Stimulated activated CD8-positive, alpha-beta memory T cell treated with anti-CD3 and anti-CD28 coated beads, Interleukin-2, amount 100 ng/mL, for 48 hours (primary cell): ENCODE measurements around the gene PIK3R4.
A peak's percentile ranks its signal among the peaks of the same experiment; 100 is the strongest.

ENCODE experiments used
- DNase-seq, 2 donors: peaks; one replicate each; pipeline ENCODE4 v3.0.0-alpha.2; 2020; ENCODE audit warnings: low read depth in 2 of 2

Gene PIK3R4

DNA sequence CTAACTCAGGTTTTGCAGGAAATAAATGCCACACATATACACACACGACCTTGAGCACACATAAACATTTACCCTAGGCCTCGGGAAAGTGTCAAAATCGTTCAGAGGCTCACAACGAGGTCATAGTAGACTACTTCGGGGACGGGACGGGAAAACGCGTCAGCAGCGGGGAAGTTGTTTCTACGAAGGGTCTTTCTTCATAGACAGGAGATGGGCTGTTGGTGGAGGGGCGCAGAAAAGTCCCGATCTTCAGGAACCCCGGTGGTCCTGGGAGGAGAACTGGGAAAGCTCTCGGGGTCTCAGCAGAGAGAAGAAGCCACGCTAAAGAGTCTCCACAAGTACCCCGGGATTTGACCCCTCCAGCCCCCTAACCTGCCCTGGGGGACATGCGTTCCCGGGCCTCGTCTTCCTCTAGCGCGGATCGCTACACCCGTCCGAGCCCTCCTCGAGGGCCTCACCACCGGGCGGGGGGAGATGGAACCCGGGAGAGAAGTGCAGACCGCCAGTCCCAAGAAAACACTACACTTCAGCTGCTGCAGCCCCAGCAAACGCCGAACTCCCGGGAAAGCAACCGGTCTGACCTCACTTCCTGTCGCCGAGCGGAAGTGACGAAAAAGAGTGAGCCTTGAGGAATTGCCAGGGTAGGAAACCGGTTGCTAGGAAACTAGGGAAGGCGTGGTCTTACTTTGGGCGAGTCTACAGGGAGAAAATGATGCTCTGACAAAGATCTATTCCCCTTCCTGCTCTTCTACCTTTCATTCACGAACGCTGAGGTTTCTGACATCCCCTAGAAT, at the start of gene PIK3R4:
PIK3R4 (minus strand) TSS at position 584 of the 794 bp plus-strand sequence. CDS start 1,611 bp downstream, outside the sequence.
- DNase-seq: peak; percentile 82 to 90

DNA sequence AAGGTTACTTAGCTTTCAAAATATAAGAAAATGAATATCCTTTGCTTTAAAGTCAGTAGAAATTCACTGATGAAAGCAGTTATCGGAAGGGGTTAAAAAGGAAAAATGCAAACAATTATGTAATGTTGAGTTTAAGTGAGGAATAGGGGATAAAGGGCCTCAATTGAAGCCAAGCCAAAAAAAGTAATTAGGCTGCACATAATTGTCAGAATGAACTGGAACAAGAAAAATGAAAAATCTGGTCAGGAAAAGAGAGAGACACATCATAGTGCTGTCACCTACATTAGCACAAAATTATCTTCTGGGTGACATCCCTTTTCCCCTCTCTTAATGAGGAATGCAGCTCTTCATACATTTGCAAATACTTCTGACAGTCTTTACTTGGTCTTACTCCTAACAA, 48.8 kb upstream of the PIK3R4 start:
- no peak for DNase-seq

DNA sequence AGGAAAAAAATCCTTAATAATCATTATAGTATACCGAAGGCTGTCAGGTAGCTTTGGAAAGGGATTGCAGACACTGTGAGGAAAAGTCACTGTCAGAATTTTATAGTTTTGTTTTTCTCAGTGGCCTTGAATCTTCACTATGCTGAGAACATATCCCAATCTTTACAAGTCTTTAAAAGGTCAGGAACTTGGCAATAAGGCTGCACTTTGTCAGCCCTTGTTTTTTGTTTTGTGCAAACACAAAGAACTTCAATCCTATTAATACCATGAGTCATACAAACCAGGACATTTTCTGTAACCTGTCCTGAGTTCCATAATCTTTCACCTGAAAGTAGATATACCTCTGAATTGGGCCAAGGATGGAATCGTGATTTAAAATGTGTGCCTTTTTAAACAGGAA, 45.6 kb upstream of the PIK3R4 start:
- no peak for DNase-seq

DNA sequence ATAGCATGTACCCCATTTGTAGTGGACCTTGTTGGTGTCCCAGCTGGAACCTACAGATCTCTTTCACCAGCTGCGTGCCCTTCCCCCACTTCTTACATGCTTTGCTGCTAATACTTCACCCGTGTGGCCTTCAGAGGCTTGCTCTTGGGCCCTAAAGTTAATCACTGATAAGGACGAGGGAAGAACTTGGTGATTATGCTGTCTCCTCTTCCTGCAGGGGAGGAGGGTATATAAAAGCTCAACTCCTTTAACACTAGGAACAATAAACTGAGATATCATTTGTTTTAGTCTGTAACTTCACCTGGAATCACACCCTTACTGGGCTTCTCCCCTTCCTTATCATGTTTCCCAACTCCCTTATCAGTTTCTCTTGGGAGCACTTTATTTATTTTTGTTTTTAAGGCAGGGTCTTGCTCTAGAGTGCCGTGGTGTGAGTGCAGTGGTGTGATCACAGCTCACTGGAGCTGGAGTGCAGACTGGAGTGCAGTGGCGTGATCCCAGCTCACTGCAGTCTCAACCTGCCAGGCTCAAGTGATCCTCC, 43.2 kb upstream of the PIK3R4 start:
- no peak for DNase-seq

DNA sequence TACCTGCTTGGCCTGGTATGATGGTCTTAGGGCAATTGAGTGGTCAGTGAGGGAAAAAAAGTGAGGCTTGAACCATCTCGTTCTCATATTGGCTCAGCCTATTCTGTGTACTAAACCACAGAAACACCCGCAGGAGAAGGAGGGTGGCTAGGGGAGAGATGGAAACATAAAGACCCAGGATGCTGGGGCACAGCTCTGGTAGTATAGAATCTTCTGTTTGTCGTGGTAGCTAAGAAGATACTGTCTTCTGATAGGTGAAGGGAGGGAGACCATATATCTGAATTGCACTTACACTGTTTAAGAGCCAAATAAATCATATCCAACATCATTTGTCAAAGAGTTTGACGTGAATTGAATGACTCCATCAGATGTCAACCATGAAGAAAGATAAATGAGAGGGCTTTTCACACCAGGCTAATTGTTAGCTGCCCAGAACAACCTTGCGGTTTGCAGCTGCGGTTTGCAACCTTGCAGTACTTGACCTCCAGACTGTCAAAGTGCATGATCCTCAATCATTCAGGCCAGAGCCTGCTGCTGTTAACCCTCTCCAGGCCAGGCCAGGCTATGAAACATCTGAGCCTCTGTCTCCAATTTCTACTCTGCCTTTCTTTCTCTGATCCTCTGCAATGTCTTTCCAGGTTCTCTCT, 40.9 kb upstream of the PIK3R4 start:
- DNase-seq: no peak

DNA sequence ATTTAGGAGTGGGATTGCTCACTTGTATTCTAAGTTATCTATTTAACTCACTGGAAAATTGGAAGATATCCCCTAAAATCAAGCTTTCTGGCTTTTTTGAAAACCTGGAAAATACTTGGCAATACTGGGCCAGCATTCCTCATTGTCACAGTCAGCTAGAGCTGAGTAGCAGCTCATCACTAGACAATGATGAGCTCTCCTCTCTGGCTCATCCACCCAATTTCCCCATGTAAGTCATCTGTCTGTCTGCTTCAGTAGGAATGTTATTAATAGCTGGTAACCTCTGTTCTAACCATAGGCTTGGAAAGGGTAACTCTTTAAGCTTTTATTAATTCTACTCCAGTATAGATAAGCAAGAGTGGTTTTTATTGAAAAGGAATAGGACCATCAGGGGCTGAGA, 39.7 kb upstream of the PIK3R4 start:
- no peak for DNase-seq

DNA sequence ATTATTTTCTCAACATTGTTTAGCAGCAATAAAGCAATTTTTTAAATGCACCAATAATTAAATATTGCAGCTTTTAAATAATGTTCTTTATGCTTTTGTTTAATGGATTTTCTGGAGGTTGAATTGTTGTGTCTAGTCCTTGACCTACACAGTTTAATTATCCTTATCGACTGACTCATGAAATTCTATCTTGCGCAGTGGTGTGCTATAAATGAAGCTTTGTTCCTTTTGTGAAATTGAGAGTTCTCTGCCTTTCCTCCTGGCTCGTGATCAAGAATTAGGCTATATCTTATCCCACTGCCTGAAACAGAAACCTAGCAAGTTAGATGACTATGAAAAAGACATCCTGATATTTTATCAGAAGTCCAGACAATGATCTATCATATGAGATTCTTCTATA, 37.0 kb upstream of the PIK3R4 start:
- no peak for DNase-seq

DNA sequence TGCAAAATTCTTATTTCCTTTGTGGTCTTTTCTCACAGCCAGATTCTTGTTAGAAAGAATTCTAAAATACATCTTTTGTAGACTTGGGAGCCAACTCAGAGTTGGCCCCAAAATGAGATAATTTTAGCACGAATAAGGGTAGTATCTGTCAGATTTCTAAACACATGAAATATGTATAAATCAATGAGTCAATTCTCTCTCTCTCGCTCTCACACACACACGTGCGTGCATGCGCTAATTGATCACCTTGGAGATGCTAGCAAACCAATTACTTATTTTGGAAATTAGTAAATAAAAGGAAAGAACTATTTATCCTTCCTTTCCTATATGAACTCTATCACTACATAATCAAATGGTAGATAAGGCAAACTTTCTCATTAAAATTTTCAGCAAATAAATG, 32.9 kb upstream of the PIK3R4 start:
- no peak for DNase-seq

DNA sequence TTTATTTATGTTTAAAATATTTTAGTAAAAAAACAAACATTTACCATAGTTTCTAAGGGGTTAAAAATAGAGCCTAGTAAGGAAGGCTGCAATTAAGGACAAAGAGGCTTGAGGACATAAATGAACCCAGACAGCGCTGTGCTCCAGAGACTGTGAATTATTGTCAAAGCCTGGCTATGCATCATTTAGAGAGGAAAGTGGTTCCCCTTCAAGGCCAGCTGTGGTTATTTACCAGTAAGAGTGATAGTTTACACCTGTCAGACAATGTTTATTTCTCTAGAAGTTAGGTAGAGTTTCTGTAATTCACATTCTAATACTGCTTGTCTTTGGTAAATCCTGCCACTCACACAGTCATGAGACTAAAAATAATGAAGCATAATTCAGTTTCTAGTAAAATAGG, 32.4 kb upstream of the PIK3R4 start:
- DNase-seq: no peak

DNA sequence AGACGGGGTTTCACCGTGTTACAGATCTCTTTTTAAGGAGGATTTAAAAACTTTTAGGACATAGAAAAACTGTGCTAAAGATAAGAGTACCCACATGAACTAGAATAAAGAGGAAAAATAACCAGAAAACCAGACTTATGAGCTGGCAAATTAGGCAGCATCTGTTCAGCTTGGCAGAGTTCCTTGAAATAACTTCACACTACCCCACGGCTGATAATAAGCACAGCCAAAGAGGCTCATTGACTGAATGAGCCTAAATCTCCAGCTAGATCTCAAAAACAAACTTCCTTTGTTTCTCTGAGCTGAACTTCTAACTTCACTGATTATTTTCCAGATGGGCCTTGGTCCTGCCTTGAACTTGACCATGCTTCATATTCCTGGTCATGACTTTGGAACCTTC, 26.7 kb upstream of the PIK3R4 start:
- no peak for DNase-seq

DNA sequence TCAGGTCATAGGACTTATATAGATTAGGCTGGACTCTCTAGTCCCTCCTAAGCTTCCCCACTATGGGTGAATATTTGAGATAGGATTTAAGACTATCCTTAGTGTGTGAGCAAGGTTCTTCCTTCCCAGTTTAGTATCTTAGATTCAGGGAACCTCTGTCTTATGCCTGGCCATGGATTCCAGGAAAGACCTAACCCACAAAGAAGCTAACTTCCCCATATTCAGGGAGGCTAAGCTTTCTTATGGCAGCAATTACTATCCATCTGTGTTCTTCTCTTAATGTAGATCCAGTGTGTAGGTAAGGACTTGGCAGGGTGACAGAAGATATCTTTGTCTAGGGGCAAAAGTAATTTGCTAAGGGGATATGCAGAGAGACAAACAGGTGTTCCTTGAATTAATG, 25.5 kb upstream of the PIK3R4 start:
- no peak for DNase-seq

DNA sequence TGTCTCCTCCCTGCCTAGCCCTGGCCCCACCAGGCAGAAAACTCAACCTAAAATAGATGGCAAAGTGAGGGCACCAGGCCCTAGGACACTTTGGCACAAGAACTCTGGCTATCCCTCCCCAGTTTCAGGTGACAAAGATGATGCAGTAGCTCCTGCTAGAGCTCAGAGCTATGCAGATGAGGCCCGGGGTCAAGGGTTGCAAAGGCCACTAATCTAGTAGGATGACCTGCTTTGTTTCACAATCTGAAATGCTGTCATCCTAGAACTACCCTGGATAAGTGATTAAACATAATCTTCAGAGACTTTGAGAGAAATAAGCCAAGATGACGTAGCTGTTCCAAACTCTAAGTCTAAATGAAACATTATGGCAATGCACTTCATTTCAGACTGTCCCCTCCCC, 24.0 kb upstream of the PIK3R4 start:
- DNase-seq: no peak

DNA sequence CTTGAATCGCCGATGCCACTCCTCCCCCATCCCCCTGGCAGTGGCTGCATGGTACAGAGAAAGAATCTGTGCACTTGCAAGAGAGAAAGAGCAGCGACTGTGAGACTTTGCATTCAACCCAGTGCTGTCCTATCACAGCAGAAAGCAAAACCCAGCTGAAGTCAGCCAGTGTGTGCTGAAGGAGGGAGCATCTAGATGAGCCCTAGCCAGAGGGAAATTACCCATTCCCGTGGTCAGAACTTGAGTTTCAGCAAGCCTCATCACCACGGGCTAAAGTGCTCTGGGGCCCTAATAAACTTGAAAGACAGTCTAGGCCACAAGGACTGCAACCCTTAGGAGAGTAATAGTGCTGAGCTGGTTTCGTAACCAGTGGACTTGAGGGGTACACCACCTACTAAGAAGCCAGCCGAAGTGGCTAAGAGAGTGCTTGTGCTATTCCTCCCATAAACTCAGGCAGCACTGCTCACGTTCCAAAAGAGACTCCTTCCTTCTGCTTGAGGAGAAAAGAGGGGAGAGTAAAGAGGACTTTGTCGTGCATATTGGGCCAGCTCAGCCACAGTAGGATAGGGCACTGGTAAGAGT, 15.2 kb upstream of the PIK3R4 start:
- DNase-seq: no peak

DNA sequence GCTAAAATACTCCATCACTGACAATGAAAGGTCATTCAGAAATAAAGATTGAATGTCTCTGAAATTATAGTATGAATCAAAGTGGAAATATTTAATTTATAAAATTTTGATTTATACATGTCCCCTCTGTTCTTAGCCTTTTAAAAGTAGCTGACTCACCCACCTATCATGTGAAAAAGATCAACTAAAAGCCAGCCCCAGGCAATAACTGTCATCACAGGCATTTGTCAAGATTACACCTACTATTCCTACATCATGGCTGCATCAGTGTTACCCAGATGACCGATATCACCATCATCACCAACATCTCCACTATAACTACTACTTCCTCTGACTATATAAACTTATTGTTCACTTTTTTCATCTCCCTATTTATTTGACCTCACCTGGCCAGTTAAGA, 14.3 kb upstream of the PIK3R4 start:
- DNase-seq: no peak

DNA sequence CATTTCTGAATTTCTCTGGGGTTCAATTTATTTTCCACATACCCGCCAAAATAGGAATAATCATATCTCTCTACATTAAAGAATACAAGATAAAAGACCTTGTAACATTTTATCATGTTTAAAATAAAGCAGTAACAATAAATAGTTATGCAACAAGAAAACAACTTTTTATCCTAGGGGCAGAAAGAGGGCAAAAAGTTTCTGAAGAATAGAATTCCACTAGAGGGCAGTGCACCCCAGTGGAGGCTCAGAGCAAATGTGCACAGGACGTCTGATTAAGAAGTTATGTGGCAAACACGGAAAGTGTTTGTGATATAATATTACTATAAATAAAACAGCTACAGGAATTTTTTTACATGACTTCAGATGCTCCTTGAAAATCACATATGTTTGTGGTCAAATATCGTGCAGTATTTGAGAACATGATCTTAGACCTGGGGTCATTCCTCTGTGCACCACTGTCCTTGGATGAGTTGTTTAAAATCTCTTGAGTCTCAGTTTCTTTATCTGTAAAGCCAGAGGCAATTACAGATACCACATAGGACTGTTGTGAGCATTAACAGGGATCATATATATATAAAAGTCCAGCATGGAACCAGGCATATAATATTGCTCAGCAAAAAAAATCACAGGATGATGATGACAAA, 13.2 kb upstream of the PIK3R4 start:
- DNase-seq: no peak

DNA sequence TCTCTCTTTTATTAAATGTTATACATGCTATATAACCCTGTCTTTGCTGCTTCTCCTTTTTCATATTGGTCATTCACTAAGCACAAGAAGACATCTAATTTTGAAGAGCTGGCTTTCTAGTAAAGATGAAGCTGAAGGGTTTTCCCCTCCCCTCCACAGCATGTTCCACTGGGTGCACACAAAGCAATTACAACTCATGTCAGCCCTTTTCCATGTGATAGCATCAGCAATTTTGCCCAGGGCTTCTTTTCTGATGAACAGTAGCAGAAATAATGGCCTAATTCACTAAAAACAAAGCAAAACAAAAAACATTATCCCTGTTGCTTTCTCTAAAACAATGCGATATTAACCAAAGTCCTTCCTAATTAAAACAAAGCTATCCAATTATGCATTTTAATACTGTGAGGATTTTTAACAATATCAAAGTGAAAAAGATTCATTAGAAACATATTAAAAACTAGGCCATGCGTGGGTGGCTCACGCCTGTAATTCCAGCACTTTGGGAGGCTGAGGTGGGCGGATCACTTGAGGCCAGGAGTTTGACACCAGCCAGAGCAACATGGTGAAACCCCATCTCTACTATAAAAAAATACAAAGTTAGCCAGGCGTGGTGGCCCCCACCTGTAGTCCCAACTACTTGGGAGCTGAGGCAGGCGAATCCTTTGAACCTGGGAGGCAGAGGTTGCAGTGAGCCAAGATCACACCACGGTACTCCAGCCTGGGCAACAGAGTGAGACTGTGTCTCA, 12.2 kb upstream of the PIK3R4 start:
- DNase-seq: no peak

DNA sequence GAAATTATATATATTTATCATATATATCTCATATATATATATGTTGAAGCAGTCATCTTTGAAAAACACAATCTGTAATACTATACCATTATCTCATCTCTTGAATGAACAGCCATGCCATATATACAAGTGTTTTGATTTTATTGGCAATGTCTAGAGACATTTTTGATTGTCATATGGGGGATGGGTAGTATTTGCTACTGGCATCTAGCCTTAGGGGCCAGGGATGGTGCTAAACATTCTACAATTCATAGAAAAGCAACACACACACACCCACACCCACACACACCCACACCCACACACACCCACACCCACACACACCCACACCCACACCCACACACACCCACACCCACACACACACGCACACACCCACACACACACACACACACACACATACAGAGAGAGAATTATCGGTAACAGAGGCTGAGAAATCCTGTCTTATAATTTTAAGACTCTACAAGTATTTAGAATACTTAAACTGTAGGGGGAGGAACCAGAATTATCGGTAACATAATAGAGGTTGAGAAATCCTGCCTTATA, 11.1 kb upstream of the PIK3R4 start:
- no peak for DNase-seq

DNA sequence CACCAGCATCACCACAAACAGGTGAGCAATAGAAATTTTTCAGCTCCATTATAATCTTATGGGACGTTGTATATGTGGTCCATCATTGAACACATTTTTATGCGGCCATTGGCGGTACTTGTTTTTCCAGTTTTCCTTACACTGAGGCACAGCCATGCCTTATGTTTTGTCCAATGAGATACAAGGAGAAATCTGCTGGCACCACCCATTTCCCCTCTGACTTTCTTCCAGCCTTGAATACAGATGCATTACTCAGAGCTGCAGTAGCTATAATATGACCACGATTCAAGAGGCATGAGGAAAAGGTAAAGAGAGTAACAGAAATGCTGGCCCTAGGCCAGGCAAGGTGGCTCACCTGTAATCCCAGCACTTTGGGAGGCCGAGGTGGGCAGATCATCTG, 9.0 kb upstream of the PIK3R4 start:
- no peak for DNase-seq

DNA sequence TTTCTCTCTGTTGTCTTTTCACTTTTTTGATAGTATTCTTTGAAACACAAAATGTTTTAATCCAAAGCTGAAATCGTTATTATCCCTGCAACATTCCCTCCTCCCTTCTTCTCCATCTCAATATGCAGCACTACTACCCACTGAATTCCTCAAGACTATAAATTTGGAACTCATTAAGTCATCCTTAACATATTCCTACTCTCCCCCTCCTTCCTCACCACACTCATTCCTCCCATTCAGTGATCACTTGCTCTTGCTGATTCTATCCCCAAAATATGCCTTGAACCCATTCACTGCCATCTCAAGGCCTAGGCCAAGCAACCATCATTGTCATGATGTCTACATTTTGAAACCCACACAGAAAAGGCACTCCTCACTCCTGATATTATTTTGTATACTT, 2.4 kb upstream of the PIK3R4 start:
- no peak for DNase-seq

DNA sequence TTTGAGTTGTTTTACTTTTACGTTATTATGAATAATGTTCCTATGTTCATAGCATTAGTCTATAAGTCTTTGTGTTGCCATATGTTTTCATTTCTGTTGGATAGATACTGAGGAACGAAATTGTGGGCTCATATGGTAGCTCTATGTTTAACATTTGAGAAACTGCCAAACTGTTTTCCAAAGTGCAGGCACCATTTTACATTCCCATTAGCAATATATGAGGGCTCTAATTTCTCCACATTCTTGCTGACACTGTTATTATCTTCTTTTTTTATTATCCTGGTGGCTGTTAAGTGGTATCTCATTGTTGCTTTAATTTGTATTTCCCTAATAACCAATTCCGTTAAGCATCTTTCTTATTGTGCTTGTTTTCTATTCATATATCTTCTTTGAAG, 1.8 kb upstream of the PIK3R4 start:
- DNase-seq: no peak

DNA sequence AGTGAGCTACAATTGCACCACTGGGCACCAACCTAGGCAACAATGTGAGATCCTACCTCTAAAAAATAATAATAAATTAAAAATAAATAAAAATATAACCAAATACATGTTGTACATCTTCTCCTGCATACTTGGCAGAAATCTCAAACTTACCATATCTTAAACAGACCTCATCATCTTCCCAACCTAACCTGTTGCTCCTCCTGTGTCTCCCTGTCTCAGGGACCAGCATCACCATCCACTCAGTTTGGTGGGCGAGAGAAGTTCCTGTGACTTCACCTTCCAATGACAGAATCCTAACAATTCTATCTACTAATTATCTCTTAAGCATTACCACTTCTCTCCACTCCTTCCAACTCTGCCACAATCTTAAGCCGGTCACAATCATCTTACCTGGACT, 3.3 kb downstream of the PIK3R4 start:
- no peak for DNase-seq
